Suprapubic skin (tissue), 3 donors: ENCODE measurements around the gene RAB6B.

Experiments used
- EP300 ChIP-seq: sonication (generic); formaldehyde crosslinking; IDR thresholded peaks from one replicate; pipeline ENCODE4 v1.6.1; 2017; ENCODE audit warnings: antibody characterized with exemption
- TF ChIP-seq, protein P1 (sequence below), 2 donors: fragments of 200-600 bp in 1 of 2; fragments of 450-650 bp in 1 of 2; sonication (generic) in 1 of 2; IDR thresholded peaks; one replicate each; pipeline ENCODE4 v1.5.1; 2016 to 2019; ENCODE audit warnings: antibody characterized with exemption in 2 of 2, mild to moderate bottlenecking in 1 of 2, moderate library complexity in 1 of 2

DNA sequence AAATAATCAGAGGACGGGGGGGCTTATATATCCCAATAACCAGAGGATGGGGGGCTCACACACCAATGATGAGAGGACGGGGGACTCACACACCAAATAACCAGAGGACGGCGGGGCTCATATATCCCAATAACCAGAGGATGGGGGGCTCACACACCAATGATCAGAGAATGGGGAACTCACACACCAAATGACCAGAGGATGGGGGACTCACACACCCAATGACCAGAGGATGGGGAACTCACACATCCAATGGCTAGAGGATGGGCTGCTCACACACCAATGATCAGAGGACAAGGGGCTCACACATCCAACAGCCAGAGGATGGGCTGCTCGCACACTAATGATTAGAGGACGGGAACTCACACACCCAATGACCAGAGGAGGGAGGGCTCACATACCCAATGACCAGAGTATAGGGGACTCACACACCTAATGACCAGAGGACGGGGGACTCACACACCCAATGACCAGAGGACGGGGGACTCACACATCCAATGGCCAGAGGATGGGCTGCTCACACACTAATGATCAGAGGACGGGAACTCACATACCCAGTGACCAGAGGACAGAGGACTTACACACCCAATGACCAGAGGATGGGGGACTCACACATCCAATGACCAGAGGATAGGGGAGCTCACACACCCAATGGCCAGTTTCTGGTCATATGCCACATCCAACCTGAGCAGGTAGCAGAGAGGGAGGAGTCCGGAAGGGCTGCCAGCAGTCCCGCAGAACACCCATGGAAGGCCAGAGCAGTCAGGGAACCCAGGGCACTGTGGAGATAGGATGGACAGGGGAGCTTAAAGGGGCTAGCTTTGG, 10.6 kb downstream of the RAB6B start:
- TF ChIP-seq, protein P1, sequence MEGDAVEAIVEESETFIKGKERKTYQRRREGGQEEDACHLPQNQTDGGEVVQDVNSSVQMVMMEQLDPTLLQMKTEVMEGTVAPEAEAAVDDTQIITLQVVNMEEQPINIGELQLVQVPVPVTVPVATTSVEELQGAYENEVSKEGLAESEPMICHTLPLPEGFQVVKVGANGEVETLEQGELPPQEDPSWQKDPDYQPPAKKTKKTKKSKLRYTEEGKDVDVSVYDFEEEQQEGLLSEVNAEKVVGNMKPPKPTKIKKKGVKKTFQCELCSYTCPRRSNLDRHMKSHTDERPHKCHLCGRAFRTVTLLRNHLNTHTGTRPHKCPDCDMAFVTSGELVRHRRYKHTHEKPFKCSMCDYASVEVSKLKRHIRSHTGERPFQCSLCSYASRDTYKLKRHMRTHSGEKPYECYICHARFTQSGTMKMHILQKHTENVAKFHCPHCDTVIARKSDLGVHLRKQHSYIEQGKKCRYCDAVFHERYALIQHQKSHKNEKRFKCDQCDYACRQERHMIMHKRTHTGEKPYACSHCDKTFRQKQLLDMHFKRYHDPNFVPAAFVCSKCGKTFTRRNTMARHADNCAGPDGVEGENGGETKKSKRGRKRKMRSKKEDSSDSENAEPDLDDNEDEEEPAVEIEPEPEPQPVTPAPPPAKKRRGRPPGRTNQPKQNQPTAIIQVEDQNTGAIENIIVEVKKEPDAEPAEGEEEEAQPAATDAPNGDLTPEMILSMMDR (IDR thresholded peaks at IDR 0.05), result no peak
- no peak for TF ChIP-seq EP300
